Parathyroid adenoma (tissue), 2 donors: ENCODE measurements around the gene NDRG3.

ENCODE experiments used
- H2AFZ ChIP-seq: fragments of 300-600 bp; sonication (generic); one replicate; pipeline ENCODE4 v1.7.0; 2017; ENCODE audit warnings: antibody characterized with exemption, mild to moderate bottlenecking
- H3K27ac ChIP-seq: fragments of 300-600 bp; sonication (generic); one replicate; pipeline ENCODE4 v1.7.0; 2017
- H3K27me3 ChIP-seq: fragments of 300-600 bp; sonication (generic); one replicate; pipeline ENCODE4 v1.7.0; 2017; ENCODE audit warnings: low read length; ENCODE audit not compliant: control insufficient read depth, insufficient read depth
- H3K36me3 ChIP-seq: fragments of 300-600 bp; sonication (generic); one replicate; pipeline ENCODE4 v1.7.0; 2017; ENCODE audit warnings: low read length; ENCODE audit not compliant: control insufficient read depth, insufficient read depth
- H3K4me1 ChIP-seq: fragments of 300-600 bp; sonication (generic); one replicate; pipeline ENCODE4 v1.7.0; 2017; ENCODE audit warnings: control low read depth
- H3K4me2 ChIP-seq: fragments of 300-600 bp; sonication (generic); one replicate; pipeline ENCODE4 v1.7.0; 2017; ENCODE audit warnings: low read length
- H3K4me3 ChIP-seq: fragments of 300-600 bp; sonication (generic); one replicate; pipeline ENCODE4 v1.7.0; 2017; ENCODE audit warnings: low read depth, low read length
- H3K79me2 ChIP-seq: fragments of 300-600 bp; sonication (generic); one replicate; pipeline ENCODE4 v1.7.0; 2017; ENCODE audit warnings: control low read depth
- H3K9ac ChIP-seq: fragments of 300-600 bp; sonication (generic); one replicate; pipeline ENCODE4 v1.7.0; 2017; ENCODE audit warnings: mild to moderate bottlenecking
- H3K9me3 ChIP-seq: fragments of 300-600 bp; sonication (generic); one replicate; pipeline ENCODE4 v1.7.0; 2017; ENCODE audit warnings: low read length; ENCODE audit not compliant: control insufficient read depth
- TF ChIP-seq, protein P1 (sequence below): fragments of 300-600 bp; sonication (generic); IDR thresholded peaks from one replicate; pipeline ENCODE4 v1.7.0; 2017; ENCODE audit warnings: antibody characterized with exemption, mild to moderate bottlenecking
- donor health status: primary hyperparathyroidism.

Gene NDRG3

GRCh38 chr20:36784116-36784515 is 38.2 kb upstream of the NDRG3 start:
- Histone ChIP-seq H3K79me2 (no peaks in the 10 kb centered on the region), H3K9ac (no peak overlapping the region), H2AFZ (no peak overlapping the region), H3K27me3 (no peaks in the 10 kb centered on the region), H3K9me3 (no peaks in the 10 kb centered on the region), H3K4me1 (no peaks in the 10 kb centered on the region), H3K27ac (no peak overlapping the region), H3K4me3 (no peak overlapping the region), H3K4me2 (no peak overlapping the region), H3K36me3 (no peaks in the 10 kb centered on the region)
- TF ChIP-seq, protein P1, sequence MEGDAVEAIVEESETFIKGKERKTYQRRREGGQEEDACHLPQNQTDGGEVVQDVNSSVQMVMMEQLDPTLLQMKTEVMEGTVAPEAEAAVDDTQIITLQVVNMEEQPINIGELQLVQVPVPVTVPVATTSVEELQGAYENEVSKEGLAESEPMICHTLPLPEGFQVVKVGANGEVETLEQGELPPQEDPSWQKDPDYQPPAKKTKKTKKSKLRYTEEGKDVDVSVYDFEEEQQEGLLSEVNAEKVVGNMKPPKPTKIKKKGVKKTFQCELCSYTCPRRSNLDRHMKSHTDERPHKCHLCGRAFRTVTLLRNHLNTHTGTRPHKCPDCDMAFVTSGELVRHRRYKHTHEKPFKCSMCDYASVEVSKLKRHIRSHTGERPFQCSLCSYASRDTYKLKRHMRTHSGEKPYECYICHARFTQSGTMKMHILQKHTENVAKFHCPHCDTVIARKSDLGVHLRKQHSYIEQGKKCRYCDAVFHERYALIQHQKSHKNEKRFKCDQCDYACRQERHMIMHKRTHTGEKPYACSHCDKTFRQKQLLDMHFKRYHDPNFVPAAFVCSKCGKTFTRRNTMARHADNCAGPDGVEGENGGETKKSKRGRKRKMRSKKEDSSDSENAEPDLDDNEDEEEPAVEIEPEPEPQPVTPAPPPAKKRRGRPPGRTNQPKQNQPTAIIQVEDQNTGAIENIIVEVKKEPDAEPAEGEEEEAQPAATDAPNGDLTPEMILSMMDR = no peak

- no peak overlapping the region for H2AFZ ChIP-seq
- H3K4me1 ChIP-seq = no peaks in the 10 kb centered on the region
- H3K79me2 ChIP-seq = no peaks in the 10 kb centered on the region
- TF ChIP-seq, protein P1 = no peak
- no peaks in the 10 kb centered on the region for H3K9me3 ChIP-seq
- H3K4me3 ChIP-seq = no peak overlapping the region
- no peak overlapping the region for H3K9ac ChIP-seq
- H3K36me3 ChIP-seq = no peaks in the 10 kb centered on the region
- H3K4me2 ChIP-seq = no peak overlapping the region
- H3K27me3 ChIP-seq = no peaks in the 10 kb centered on the region
- H3K27ac ChIP-seq = peak overlapping the region; percentile 33
Measured at GRCh38 chr20:36779656-36780025, 33.8 kb upstream of the NDRG3 start.

GRCh38 chr20:36778831-36779655 is 33.2 kb upstream of the NDRG3 start:
- Histone ChIP-seq H3K9me3 (no peaks in the 10 kb centered on the region), H3K4me2 (no peak overlapping the region), H3K27me3 (no peaks in the 10 kb centered on the region), H3K36me3 (no peaks in the 10 kb centered on the region), H3K9ac (no peak overlapping the region), H2AFZ (no peak overlapping the region), H3K4me3 (no peak overlapping the region), H3K79me2 (peaks cover 2% of the 10 kb centered on the region), H3K4me1 (peaks cover 3% of the 10 kb centered on the region), H3K27ac (peak overlapping the region; percentile 20)
- TF ChIP-seq, protein P1 = no peak

GRCh38 chr20:36777576-36777975 is 31.7 kb upstream of the NDRG3 start:
- no peaks in the 10 kb centered on the region for H3K27me3 ChIP-seq
- no peak overlapping the region for H3K4me2 ChIP-seq
- H3K4me3 ChIP-seq = no peak overlapping the region
- H3K9ac ChIP-seq = no peak overlapping the region
- H2AFZ ChIP-seq = no peak overlapping the region
- TF ChIP-seq, protein P1 = no peak
- peaks cover 6% of the 10 kb centered on the region for H3K4me1 ChIP-seq
- no peaks in the 10 kb centered on the region for H3K36me3 ChIP-seq
- H3K79me2 ChIP-seq = peaks cover 4% of the 10 kb centered on the region
- H3K9me3 ChIP-seq = no peaks in the 10 kb centered on the region
- no peak overlapping the region for H3K27ac ChIP-seq

DNA sequence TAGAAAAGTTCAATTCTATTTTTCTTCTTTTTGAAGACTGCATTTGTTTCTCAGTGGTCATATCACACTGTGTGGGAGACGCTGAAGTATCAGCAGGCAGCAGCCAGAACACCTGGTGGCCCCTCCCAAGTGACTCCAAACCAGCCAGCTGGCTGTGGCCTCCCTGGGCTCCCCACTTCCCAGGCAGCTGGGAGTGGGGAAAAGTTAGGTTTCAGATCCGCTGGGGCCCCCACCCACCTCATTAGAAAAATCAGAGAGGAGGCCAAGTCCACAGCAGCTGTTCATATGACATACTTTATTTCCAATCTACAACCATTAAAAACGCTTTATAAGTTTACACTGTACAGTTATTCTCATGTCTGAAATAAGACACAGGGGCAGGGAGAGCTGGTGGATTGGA is 31.3 kb upstream of the NDRG3 start:
- peaks cover 4% of the 10 kb centered on the region for H3K79me2 ChIP-seq
- H3K4me3 ChIP-seq = no peak overlapping the region
- no peaks in the 10 kb centered on the region for H3K27me3 ChIP-seq
- no peaks in the 10 kb centered on the region for H3K36me3 ChIP-seq
- no peak overlapping the region for H3K27ac ChIP-seq
- TF ChIP-seq, protein P1 = no peak
- H3K9ac ChIP-seq = no peak overlapping the region
- no peak overlapping the region for H2AFZ ChIP-seq
- peaks cover 6% of the 10 kb centered on the region for H3K4me1 ChIP-seq
- no peaks in the 10 kb centered on the region for H3K9me3 ChIP-seq
- H3K4me2 ChIP-seq = no peak overlapping the region
